NCI-H446 treated with DMSO at 0.1 percent for 48 hours (cell line): ENCODE data around the gene ANKRD22.
"Not testable (repeated sequence)": the region's sequence is repeated elsewhere in the genome, so short reads cannot be mapped to it uniquely, and the experiment has no call there.

Source experiments
- DNase-seq: peaks from one replicate; lab custom pipeline; 2025; lab: John Stamatoyannopoulos, UW

ANKRD22 gene

GRCh38 chr10:88851706-88852105 is at the start of gene ANKRD22:
TSS of gene ANKRD22 (minus strand) at chr10:88851844. CDS start at chr10:88851607, 237 bp downstream.
- no peak for DNase-seq

DNA sequence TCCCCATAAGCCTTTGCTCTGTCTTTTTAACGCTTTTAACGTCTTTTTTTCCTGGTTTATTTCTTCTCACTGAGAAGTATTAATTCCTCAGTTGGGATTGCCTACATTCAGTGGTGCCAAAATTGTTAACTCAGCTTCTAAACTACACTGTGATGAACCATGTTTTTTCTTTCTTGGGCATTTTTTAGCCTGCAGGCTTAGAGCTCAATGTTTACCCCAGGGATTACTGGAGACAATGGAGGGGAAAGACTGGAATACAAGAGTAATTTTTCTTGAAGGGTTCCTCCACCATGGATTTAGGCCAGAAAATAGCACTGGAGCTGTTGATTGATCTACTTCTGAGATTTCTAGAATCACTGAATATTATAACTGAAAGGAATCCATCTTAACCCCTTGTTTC is 48.2 kb upstream of the ANKRD22 start:
- no peak for DNase-seq

DNA sequence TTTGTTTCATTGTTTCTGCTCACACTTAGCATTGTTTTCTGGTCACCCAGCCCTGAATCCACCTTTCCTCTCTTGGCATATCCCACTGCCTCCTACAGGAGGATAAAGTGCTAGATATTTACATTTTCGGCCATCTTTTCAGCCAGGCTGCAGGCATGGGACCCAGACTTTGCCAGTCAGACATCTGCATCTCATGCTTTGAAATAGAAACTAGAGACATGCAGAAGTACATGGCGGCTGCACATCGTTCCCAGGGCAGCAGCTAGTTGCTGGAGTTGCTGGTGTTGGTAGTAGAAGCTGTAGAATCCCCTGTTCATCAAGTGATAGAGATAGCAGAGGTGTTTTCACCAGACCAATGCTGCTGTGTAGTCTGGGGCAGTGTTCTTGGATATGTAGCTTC is 47.1 kb upstream of the ANKRD22 start:
- DNase-seq = no peak

DNA sequence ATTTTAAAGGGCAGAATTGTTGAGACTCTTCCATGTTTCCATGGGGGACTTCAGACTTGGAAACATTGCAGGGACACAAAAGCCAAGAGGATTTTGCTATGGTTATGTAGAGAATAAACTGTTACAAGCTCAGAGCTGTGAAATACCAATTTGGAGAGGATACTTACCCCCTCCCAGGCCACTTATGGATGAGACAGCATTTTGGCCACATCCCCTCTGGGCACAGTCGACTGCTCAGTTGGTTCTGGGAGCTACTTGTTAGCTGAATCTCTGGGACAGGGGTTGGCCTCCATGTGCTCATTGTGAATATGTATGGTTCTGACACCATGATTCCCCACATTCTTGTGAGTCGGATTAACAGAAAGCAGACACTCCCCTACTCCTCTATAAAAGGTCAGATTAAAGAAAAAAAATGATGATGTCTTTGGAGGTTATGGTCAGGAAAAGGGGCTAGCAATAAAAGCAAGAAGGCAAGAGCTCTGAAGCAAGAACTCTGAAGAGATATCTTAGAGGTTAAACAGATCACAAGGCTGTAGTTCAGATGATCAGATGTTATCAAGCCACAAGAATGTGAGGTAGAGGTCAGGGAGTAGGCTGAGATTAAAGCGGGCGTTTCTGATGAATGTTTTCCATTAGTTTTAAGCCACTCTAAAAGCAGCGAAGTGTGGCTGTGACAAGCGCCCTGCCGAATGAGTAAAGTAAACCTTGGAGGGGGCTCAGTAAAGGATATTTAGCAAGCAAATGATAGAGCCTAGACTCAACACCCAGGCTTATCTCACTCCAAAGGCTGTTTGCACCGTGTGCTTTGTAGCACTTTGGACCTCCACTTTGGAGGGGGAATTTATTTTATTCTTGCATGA is 45.6 kb upstream of the ANKRD22 start:
- DNase-seq = no peak

GRCh38 chr10:88896372-88896993 is 44.8 kb upstream of the ANKRD22 start:
- DNase-seq = no peak

- DNase-seq = no peak
Measured at GRCh38 chr10:88895250-88895649, 43.6 kb upstream of the ANKRD22 start.

DNA sequence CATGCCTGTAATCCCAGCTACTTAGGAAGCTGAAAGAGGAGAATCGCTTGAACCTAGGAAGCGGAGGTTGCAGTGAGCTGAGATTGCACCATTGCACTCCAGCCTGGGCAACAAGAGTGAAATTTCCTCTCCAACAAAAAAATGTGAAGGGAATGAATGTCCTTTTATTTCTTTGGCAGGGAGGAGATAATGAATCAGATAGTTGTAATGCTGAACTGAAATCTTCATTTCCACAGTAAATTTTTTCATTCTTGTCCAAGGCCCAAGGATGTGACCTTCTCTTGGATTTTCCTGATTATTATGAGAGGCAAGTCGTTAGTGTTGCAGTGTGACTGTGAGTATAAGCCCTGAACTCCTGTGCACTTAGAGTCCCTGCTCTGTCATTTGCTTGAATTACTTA is 42.0 kb upstream of the ANKRD22 start:
- DNase-seq = no peak

- DNase-seq = no peak
Measured at GRCh38 chr10:88892222-88892967, 40.8 kb upstream of the ANKRD22 start.

- DNase-seq = no peak
Measured at GRCh38 chr10:88890681-88891381, 39.2 kb upstream of the ANKRD22 start.

DNA sequence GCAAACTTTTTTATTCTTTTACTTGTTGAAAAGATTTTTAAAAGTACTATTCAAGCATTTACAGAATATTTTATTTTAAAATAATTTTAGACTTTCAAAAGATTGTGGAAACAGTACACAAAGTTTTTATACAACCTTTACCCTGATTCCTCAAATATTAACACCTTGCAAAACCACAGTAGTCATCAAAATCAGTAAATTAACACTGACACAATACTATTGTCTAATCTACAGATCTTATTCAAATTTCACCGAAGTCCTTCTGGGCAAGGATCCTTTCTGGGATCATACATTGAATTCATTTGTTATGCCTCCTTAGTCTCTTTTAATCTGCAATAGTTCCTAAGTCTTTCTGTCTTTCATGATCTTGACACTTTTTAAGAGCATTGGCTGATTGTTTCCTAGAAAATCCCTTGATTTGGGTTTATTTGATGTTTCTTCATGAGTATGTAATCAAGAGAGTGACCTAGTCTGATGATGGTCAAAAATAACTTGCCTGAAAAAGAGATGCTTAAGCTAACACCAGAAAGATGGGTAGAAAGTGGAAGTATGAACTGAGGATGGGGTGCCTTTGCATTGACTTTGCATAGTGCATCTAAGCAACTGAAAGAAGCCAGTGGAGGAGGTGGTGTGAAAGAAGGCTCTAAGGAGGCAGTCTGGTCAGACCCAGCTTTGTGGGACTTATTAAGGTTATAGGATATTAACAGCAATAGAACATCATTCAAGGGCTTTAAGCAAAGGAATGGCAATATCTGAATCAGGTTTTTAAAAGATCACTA is 38.1 kb upstream of the ANKRD22 start:
- DNase-seq = no peak

- no peak for DNase-seq
Measured at GRCh38 chr10:88888810-88889445, 37.3 kb upstream of the ANKRD22 start.

DNA sequence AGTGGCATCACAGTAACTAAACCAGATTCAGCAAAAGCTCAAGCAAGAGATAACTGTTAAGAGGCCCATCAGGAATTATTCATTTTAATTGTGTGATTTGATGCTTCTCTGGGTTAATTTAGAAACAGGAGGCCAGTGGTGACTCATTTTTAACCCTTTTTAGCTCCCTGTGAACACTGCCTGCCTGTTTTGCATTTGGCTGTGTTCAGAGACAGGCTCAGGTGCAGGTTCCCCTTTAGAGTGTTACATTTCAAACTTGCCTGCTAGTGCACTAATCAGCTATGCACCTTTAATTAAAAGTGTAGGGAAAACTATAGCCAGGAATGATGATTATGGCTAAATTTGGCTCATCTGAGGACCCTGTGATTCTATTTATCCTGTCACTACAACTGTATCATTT is 34.9 kb upstream of the ANKRD22 start:
- DNase-seq = no peak

DNA sequence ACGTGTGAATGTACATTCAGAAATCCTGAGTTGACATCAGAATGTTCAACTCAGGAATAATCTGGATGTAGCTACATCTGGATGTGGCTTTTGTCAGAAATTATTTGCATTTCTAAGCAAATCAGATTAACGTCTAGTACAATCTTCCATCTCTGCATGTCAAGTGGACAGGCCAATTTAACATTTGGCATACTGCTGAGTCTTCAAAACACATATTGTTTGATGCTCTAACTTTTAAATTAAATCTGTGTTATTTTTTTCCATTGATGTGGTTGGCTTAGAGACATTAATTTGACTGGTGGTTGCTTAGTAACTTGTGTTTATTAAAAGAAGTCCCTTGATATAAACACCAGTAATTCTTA is 31.8 kb upstream of the ANKRD22 start:
- DNase-seq = no peak

DNA sequence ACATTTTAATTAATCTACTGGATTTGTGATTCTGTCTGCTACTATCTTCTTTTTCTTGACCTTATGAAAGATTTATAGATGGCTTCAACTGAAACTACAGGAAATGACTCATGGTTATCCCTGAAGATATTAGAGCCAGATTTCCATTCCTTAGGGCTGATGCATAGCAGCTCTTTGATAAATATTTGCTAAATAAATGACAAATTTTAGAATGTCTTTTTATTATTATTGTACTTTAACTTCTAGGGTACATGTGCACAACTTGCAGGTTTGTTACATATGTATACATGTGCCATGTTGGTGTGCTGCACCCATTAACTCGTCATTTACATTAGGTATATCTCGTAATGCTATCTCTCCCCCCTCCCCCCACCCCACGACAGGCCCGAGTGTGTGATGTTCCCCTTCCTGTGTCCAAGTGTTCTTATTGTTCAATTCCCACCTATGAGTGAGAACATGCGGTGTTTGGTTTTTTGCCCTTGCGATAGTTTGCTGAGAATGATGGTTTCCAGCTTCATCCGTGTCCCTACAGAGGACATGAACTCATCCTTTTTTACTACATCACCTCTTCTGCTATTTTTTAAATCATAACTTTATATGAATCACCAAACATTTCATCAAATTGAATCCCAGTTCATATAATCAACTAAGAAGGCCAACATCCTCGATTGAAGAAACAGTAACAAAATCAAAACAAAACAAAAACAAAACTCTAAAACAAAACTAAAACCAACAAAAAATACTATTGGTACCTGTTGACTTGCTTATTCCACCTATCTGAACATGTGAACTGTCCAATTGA is 31.2 kb upstream of the ANKRD22 start:
- not testable (repeated sequence) for DNase-seq

- DNase-seq = no peak
Measured at GRCh38 chr10:88881922-88882645, 30.4 kb upstream of the ANKRD22 start.

DNA sequence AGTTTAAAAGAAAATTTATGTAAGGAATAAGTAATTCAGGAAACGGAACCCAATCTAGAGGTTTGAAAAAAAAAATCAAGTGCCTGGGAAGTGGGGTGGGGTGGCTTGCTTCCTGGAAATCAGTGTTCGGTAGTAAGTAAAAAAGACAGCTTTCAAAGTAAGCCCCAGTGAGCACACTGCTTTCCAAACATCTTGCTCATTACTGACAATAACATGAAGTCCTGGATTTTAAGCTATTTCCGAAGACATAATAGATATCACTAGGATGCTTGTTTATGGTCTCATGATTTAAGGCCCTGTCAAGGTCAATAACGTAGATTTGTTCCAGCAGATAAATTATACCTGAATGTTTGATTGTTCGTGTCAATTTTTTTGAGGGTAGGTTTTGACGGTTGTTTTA is 29.7 kb upstream of the ANKRD22 start:
- no peak for DNase-seq

- peak; percentile 38 for DNase-seq
Measured at GRCh38 chr10:88880282-88881076, 28.8 kb upstream of the ANKRD22 start.

DNA sequence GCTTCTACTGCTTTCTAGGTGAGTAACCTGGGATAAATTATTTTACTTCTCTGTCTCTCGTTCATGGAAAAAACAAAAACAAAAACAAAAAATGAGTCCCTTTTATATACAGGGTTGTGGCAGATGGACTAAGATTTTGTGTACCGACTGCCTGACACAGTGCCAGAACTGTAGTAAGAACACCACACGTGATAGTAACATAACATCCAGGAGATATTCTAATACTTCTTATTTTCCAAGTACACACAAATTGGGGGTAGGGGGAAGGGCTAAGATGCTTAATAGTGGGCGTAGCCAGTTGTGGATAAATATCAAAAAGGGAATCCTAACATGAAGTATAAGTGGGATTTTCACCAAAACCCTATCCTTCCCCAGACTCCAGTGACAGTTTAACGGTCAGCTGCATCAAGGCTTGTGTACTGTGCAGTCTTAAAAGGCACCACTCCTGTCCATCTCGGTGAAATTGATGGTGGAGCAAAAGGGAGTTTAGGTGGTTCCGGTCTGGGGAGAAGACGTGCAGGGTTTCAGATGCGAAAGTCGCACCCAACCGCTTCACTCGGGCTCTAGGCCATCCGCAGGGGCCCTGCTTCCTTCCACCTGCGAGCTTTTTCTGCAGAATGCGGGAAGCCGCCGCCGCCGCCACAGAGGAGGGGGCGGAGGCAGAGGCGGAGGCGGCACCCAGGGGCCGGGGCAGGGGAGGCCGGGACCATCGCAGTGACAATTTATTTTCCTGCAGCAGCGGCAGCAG is 28.1 kb upstream of the ANKRD22 start, which contains the start of gene STAMBPL1:
STAMBPL1 (plus strand) TSS at position 712 of the 748 bp plus-strand sequence. CDS start 21,464 bp downstream, outside the sequence.
- peak; percentile 38 for DNase-seq
